Loucy (cell line): ENCODE data around the gene CCDC137.

Source experiments
- H2AFZ ChIP-seq: fragments of 200-600 bp; sonication (generic); 2 replicates; pipeline ENCODE4 v1.6.0; 2016; ENCODE audit warnings: antibody characterized with exemption, mild to moderate bottlenecking, low read length, moderate library complexity
- H3F3A ChIP-seq: fragments of 200-600 bp; 2 replicates; pipeline ENCODE4 v1.6.0; 2016; ENCODE audit warnings: antibody characterized with exemption, low read depth, mild to moderate bottlenecking
- H3K27me3 ChIP-seq: fragments of 200-600 bp; sonication (generic); 2 replicates; pipeline ENCODE4 v1.6.1; 2014; ENCODE audit warnings: low read length, mild to moderate bottlenecking; ENCODE audit not compliant: insufficient read depth, poor library complexity, severe bottlenecking
- H3K36me3 ChIP-seq: fragments of 200-600 bp; sonication (generic); 2 replicates; pipeline ENCODE4 v1.6.1; 2016; ENCODE audit warnings: low read length; ENCODE audit not compliant: insufficient read depth
- H3K4me1 ChIP-seq: fragments of 200-600 bp; sonication (generic); 2 replicates; pipeline ENCODE4 v1.5.1; 2014; ENCODE audit warnings: low read length, mild to moderate bottlenecking; ENCODE audit not compliant: insufficient read depth, poor library complexity, severe bottlenecking
- H3K4me2 ChIP-seq: fragments of 200-600 bp; sonication (generic); 2 replicates; pipeline ENCODE4 v1.6.0; 2014; ENCODE audit warnings: antibody characterized with exemption, low read length, low read depth, mild to moderate bottlenecking; ENCODE audit not compliant: poor library complexity, severe bottlenecking
- H3K4me3 ChIP-seq: fragments of 200-600 bp; sonication (generic); 2 replicates; pipeline ENCODE4 v1.5.1; 2014; ENCODE audit warnings: low read length, mild to moderate bottlenecking, mixed read lengths; ENCODE audit not compliant: poor library complexity, severe bottlenecking
- H3K79me2 ChIP-seq: fragments of 200-600 bp; sonication (generic); 2 replicates; pipeline ENCODE4 v1.6.1; 2014; ENCODE audit warnings: low read length; ENCODE audit not compliant: insufficient read depth
- H3K9ac ChIP-seq: fragments of 200-600 bp; sonication (generic); 2 replicates; pipeline ENCODE4 v1.6.0; 2014; ENCODE audit warnings: mild to moderate bottlenecking, low read depth, low read length, moderate library complexity; ENCODE audit not compliant: poor library complexity, severe bottlenecking
- H3K9me2 ChIP-seq: fragments of 200-600 bp; sonication (generic); replicated peaks from 2 replicates; pipeline ENCODE4 v1.6.1; 2016; ENCODE audit warnings: low read depth, low read length, mixed read lengths
- H3K9me3 ChIP-seq: fragments of 200-600 bp; sonication (generic); 2 replicates; pipeline ENCODE4 v1.6.1; 2014; ENCODE audit warnings: mild to moderate bottlenecking, antibody characterized with exemption, low read length, low read depth; ENCODE audit not compliant: insufficient read depth
- H4K20me1 ChIP-seq: fragments of 200-600 bp; sonication (generic); 2 replicates; pipeline ENCODE4 v1.6.0; 2014; ENCODE audit warnings: antibody characterized with exemption, low read length, mild to moderate bottlenecking; ENCODE audit not compliant: insufficient read depth, poor library complexity, severe bottlenecking
- CTCF ChIP-seq: fragments of 200-600 bp; sonication (generic); conservative IDR thresholded peaks from 2 replicates; pipeline ENCODE4 v1.5.1; 2014; ENCODE audit warnings: mild to moderate bottlenecking, antibody characterized with exemption, low read length
- EZH2phosphoT487 ChIP-seq: fragments of 200-600 bp; IDR thresholded peaks from 2 replicates; pipeline ENCODE4 v1.6.1; 2018; ENCODE audit warnings: antibody characterized with exemption, mild to moderate bottlenecking, moderate library complexity, borderline replicate concordance

The CCDC137 gene

GRCh38 chr17:81717766-81718089, 51.2 kb downstream of the CCDC137 start:
- peaks cover 5% of the 10 kb centered on the region for H4K20me1 ChIP-seq
- H3K4me2 ChIP-seq, result no peak overlapping the region
- no peak overlapping the region for H2AFZ ChIP-seq
- H3K27me3 ChIP-seq, result no peaks in the 10 kb centered on the region
- TF ChIP-seq CTCF (no peak), EZH2phosphoT487 (no peak)
- no peak overlapping the region for H3K9ac ChIP-seq
- peaks cover 29% of the 10 kb centered on the region for H3K79me2 ChIP-seq
- H3K9me2 ChIP-seq, result no peaks in the 10 kb centered on the region
- H3K4me3 ChIP-seq, result no peak overlapping the region
- no peaks in the 10 kb centered on the region for H3K9me3 ChIP-seq
- H3K4me1 ChIP-seq, result peaks cover 25% of the 10 kb centered on the region
- no peaks in the 10 kb centered on the region for H3F3A ChIP-seq
- no peaks in the 10 kb centered on the region for H3K36me3 ChIP-seq

GRCh38 chr17:81719410-81720266, 53.1 kb downstream of the CCDC137 start:
- Histone ChIP-seq H3K9me3 (no peaks in the 10 kb centered on the region), H3F3A (no peaks in the 10 kb centered on the region), H3K9ac (no peak overlapping the region), H3K27me3 (no peaks in the 10 kb centered on the region), H3K4me3 (no peak overlapping the region), H3K36me3 (no peaks in the 10 kb centered on the region), H3K4me2 (no peak overlapping the region), H4K20me1 (no peaks in the 10 kb centered on the region), H3K9me2 (no peaks in the 10 kb centered on the region), H2AFZ (no peak overlapping the region), H3K4me1 (peaks cover 5% of the 10 kb centered on the region), H3K79me2 (peaks cover 10% of the 10 kb centered on the region; the same call in 1 of the 2 replicates)
- TF ChIP-seq EZH2phosphoT487, result no peak
- no peak for TF ChIP-seq CTCF

- Histone ChIP-seq H3K4me1 (peaks cover 3% of the 10 kb centered on the region), H2AFZ (no peak overlapping the region), H3K9me2 (no peaks in the 10 kb centered on the region), H3K36me3 (no peaks in the 10 kb centered on the region), H3K4me2 (no peak overlapping the region), H3K9ac (no peak overlapping the region), H3K9me3 (no peaks in the 10 kb centered on the region), H3F3A (no peaks in the 10 kb centered on the region), H3K79me2 (0 out of 2 replicates have a peak, but pooled peaks cover 2% of the 10 kb centered on the region), H3K27me3 (no peaks in the 10 kb centered on the region), H4K20me1 (no peaks in the 10 kb centered on the region), H3K4me3 (no peak overlapping the region)
- TF ChIP-seq CTCF (no peak), EZH2phosphoT487 (no peak)
Observed at GRCh38 chr17:81720267-81721071, 53.9 kb downstream of the CCDC137 start.
